ENCODE results near the gene INSRR.

GRCh38 chr1:156895927-156896326 lies 37.0 kb upstream of the INSRR start:
- TF ChIP-seq RNF2 (IDR thresholded peaks at IDR 0.05; ENCODE audit: borderline replicate concordance, low read depth, low read length, missing control alignments, poor library complexity, severe bottlenecking) (no peak), EZH2 (IDR thresholded peaks at IDR 0.05; ENCODE audit: low read depth, low read length, severe bottlenecking) (no peak), CHD1 (IDR thresholded peaks at IDR 0.05; ENCODE audit: low read depth, low read length) (no peak), PHF8 (conservative IDR thresholded peaks at IDR 0.05; ENCODE audit: low read depth, low read length) (no peak), BACH1 (IDR thresholded peaks at IDR 0.05; ENCODE audit: low read length) (no peak), POLR2A (IDR thresholded peaks at IDR 0.05; ENCODE audit: control extremely low read depth in 1 of 2, low read depth in 2 of 2, low read length in 2 of 2) (no peak), KDM1A (IDR thresholded peaks at IDR 0.05; ENCODE audit: borderline replicate concordance, low read length) (no peak), POLR2AphosphoS5 (IDR thresholded peaks at IDR 0.05; ENCODE audit: low read depth, low read length) (no peak), SIRT6 (IDR thresholded peaks at IDR 0.05; ENCODE audit: low read length) (no peak), CEBPB (IDR thresholded peaks at IDR 0.05; ENCODE audit: low read depth, low read length) (no peak)
- TF ChIP-seq, protein P1, sequence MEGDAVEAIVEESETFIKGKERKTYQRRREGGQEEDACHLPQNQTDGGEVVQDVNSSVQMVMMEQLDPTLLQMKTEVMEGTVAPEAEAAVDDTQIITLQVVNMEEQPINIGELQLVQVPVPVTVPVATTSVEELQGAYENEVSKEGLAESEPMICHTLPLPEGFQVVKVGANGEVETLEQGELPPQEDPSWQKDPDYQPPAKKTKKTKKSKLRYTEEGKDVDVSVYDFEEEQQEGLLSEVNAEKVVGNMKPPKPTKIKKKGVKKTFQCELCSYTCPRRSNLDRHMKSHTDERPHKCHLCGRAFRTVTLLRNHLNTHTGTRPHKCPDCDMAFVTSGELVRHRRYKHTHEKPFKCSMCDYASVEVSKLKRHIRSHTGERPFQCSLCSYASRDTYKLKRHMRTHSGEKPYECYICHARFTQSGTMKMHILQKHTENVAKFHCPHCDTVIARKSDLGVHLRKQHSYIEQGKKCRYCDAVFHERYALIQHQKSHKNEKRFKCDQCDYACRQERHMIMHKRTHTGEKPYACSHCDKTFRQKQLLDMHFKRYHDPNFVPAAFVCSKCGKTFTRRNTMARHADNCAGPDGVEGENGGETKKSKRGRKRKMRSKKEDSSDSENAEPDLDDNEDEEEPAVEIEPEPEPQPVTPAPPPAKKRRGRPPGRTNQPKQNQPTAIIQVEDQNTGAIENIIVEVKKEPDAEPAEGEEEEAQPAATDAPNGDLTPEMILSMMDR (IDR thresholded peaks at IDR 0.05; ENCODE audit: control extremely low read depth in 1 of 3, insufficient read depth in 1 of 3, low read depth in 1 of 3, low read length in 3 of 3) = no peak
- TF ChIP-seq, protein P2, sequence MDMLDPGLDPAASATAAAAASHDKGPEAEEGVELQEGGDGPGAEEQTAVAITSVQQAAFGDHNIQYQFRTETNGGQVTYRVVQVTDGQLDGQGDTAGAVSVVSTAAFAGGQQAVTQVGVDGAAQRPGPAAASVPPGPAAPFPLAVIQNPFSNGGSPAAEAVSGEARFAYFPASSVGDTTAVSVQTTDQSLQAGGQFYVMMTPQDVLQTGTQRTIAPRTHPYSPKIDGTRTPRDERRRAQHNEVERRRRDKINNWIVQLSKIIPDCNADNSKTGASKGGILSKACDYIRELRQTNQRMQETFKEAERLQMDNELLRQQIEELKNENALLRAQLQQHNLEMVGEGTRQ (IDR thresholded peaks at IDR 0.05; ENCODE audit: low read length) = no peak
